ENCODE measurements around the gene KIF5C. TPM values are rescaled to one million over a fixed set of nuclear protein-coding genes. Genes with fewer than 3 reads are reported as not detected.

Gene KIF5C
- total RNA-seq, 3 donors from 2014 or later, result 2.7 to 13.3 (median 6.2) TPM

DNA sequence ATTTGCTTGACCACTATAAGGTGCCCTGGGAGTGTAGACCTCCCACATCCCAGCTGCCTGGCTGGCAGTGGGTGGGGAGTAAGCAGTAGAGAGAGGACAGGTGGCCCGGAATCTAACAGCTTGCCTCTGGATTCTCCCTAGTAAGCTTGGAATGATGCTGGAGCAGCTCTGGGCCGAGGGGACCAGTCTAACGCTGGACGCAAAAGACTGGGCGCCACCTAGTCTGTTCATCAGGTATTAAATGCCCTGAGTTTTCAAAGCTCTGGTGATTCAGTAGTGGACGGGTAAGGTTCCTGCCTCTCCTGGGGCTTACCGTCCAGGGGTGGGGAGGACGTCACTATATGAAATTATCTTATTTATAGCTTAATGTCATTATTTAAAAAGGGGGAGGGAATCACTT, 162.8 kb downstream of the KIF5C start:
- no peaks in the 10 kb centered on the region for H3K27me3 ChIP-seq
- intact Hi-C loops (cut with DNase I; ENCODE audit: low total_unique reads), result no loop called here
- H3K9me3 ChIP-seq, result no peaks in the 10 kb centered on the region
- no peak for DNase-seq (ENCODE audit: low spot score in 2 of 2)
- no peaks in the 10 kb centered on the region for H3K4me1 ChIP-seq
- TF ChIP-seq POLR2AphosphoS5 (IDR thresholded peaks at IDR 0.05) (no peak), POLR2A (IDR thresholded peaks at IDR 0.05) (no peak)
- TF ChIP-seq, protein P1, sequence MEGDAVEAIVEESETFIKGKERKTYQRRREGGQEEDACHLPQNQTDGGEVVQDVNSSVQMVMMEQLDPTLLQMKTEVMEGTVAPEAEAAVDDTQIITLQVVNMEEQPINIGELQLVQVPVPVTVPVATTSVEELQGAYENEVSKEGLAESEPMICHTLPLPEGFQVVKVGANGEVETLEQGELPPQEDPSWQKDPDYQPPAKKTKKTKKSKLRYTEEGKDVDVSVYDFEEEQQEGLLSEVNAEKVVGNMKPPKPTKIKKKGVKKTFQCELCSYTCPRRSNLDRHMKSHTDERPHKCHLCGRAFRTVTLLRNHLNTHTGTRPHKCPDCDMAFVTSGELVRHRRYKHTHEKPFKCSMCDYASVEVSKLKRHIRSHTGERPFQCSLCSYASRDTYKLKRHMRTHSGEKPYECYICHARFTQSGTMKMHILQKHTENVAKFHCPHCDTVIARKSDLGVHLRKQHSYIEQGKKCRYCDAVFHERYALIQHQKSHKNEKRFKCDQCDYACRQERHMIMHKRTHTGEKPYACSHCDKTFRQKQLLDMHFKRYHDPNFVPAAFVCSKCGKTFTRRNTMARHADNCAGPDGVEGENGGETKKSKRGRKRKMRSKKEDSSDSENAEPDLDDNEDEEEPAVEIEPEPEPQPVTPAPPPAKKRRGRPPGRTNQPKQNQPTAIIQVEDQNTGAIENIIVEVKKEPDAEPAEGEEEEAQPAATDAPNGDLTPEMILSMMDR (IDR thresholded peaks at IDR 0.05), result no peak
- H3K27ac ChIP-seq, result peak overlapping the region in 1 of 2 donors; percentile 61
- H3K36me3 ChIP-seq, result no peaks in the 10 kb centered on the region
- H3K4me3 ChIP-seq, result peak overlapping the region in 2 of 3 donors; percentile 57 to 80

- TF ChIP-seq POLR2A (IDR thresholded peaks at IDR 0.05) (no peak), POLR2AphosphoS5 (IDR thresholded peaks at IDR 0.05) (no peak)
- TF ChIP-seq, protein P1 (IDR thresholded peaks at IDR 0.05), result no peak
- no peaks in the 10 kb centered on the region for H3K4me1 ChIP-seq
- no peaks in the 10 kb centered on the region for H3K27me3 ChIP-seq
- H3K4me3 ChIP-seq, result peak within 1 kb of the TSS; percentile 6 to 80 (median 57)
- H3K9me3 ChIP-seq, result no peaks in the 10 kb centered on the region
- intact Hi-C loops (cut with DNase I; ENCODE audit: low total_unique reads), result no loop called here
- peak; percentile 34 to 64 for DNase-seq (ENCODE audit: low spot score in 2 of 2)
- no peaks in the 10 kb centered on the region for H3K36me3 ChIP-seq
- peak within 1 kb of the TSS; percentile 54 to 61 for H3K27ac ChIP-seq
Measured at GRCh38 chr2:149038442-149039212, 163.6 kb downstream of the KIF5C start, which contains the start of gene LYPD6B. LYPD6B (plus strand) TSS chr2:149038699; CDS start chr2:149130949, 92,250 bp downstream.

DNA sequence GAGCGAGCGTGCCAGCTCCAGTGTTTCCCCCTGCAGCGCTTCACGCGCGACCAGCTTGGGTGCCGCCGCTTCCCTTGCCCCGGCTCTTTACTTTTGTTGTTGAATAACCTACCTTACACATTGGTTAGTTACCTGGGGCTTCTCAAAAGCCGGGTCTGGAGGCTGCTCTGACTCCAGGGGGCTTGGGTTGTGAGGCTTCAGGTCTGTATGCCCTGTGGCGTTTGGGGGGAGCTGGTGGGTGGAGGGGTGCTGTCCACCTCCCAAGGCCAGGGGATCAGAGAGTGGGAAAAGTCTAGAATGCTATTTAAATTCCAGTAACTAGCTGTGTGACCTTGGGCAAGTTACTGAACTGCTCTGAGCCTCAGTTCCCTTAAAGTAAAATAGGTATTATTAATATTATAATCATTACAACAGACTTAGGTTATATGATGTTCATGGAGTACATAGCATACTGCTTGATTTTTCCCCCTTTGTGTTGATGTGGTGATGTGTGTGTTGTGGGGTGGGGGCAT, 164.2 kb downstream of the KIF5C start:
- TF ChIP-seq POLR2AphosphoS5 (IDR thresholded peaks at IDR 0.05) (no peak), POLR2A (IDR thresholded peaks at IDR 0.05) (no peak)
- TF ChIP-seq, protein P1 (IDR thresholded peaks at IDR 0.05), result no peak
- no peaks in the 10 kb centered on the region for H3K27me3 ChIP-seq
- no peak for DNase-seq (ENCODE audit: low spot score in 2 of 2)
- H3K4me3 ChIP-seq, result peak overlapping the region; percentile 6 to 80 (median 57)
- H3K36me3 ChIP-seq, result no peaks in the 10 kb centered on the region
- H3K9me3 ChIP-seq, result peaks cover 0 to 2% of the 10 kb centered on the region in 2 donors
- H3K4me1 ChIP-seq, result no peaks in the 10 kb centered on the region
- H3K27ac ChIP-seq, result peak overlapping the region; percentile 54 to 61
- intact Hi-C loops (cut with DNase I; ENCODE audit: low total_unique reads), result no loop called here

- no peaks in the 10 kb centered on the region for H3K36me3 ChIP-seq
Measured at GRCh38 chr2:149040451-149040850, 165.4 kb downstream of the KIF5C start.

More at GRCh38 chr2:149040451-149040850, 165.4 kb downstream of the KIF5C start:
- DNase-seq (ENCODE audit: low spot score in 2 of 2), result no peak
- intact Hi-C loops (cut with DNase I; ENCODE audit: low total_unique reads), result no loop called here
- H3K4me1 ChIP-seq, result no peaks in the 10 kb centered on the region
- H3K4me3 ChIP-seq, result no peak overlapping the region
- peaks cover 0 to 13% of the 10 kb centered on the region in 2 donors for H3K9me3 ChIP-seq
- TF ChIP-seq POLR2AphosphoS5 (IDR thresholded peaks at IDR 0.05), result no peak
- no peak for TF ChIP-seq POLR2A (IDR thresholded peaks at IDR 0.05)
- TF ChIP-seq, protein P1 (IDR thresholded peaks at IDR 0.05), result no peak
- H3K27ac ChIP-seq, result no peak overlapping the region
- no peaks in the 10 kb centered on the region for H3K27me3 ChIP-seq

All from breast epithelium (tissue), 4 donors.